Right cardiac atrium (tissue), 5 donors: ENCODE data around the gene NEK6. TPM values are rescaled to one million over a fixed set of nuclear protein-coding genes. Genes with fewer than 3 reads are reported as not detected.
A peak's percentile ranks its signal among the peaks of the same experiment; 100 is the strongest.

Source experiments
- ATAC-seq, 2 donors: fragments of 200-7000 bp; cut with Tn5 transposase; one replicate each; pipeline versions ENCODE4 v1.8.0 to v1.9.1; 2020; ENCODE audit warnings: moderate library complexity in 2 of 2, mild to moderate bottlenecking in 1 of 2
- DNase-seq, 3 donors: peaks; one replicate each; pipeline ENCODE4 v3.0.0-alpha.2; 2020
- H3K27ac ChIP-seq: one replicate; pipeline ENCODE4 v1.5.1; 2013; ENCODE audit warnings: mild to moderate bottlenecking, low read length, control low read depth, moderate library complexity
- H3K27me3 ChIP-seq: one replicate; pipeline ENCODE4 v1.6.1; 2013; ENCODE audit not compliant: control insufficient read depth, insufficient read depth
- H3K4me1 ChIP-seq: one replicate; pipeline ENCODE4 v1.6.1; 2013; ENCODE audit warnings: low read length; ENCODE audit not compliant: control insufficient read depth, insufficient read depth
- H3K4me3 ChIP-seq: one replicate; pipeline ENCODE4 v1.5.1; 2013; ENCODE audit warnings: low read length, control low read depth
- H3K9me3 ChIP-seq: one replicate; pipeline ENCODE4 v1.6.1; 2013; ENCODE audit warnings: low read length; ENCODE audit not compliant: control insufficient read depth
- WGBS: extraction: QIAGEN DNeasy Blood & Tissue Kit; methylation state at CpG from one replicate; pipeline ENCODE4 v1.1.7; 2013; 5-methylcytosine and 5-hydroxymethylcytosine counted together
- intact Hi-C, 4 donors: fragments of 100-400 bp; cut with DNase I; formaldehyde crosslinking; loops; one replicate each; pipeline versions ENCODE4 v1.11.0 to v1.14.0; 2022 to 2023
- polyA plus RNA-seq: library from polyadenylated mRNA; stranded (reverse); fragments of 200-250 nt; gene quantifications from one replicate; pipeline ENCODE4 v1.2.3, GENCODE V29; 2013
- total RNA-seq, 4 donors: library from RNA; stranded (reverse); fragmentation: NEBNext Ultra II Directional; extraction: Animal tissue kit (Norgen Biotek cat#: 25700); gene quantifications; one replicate each; pipeline ENCODE4 v1.2.1, GENCODE V29; 2021
- donor health status: healthy with polysubstance abuse.
- donor health status: DM: no; HTN: yes; CAD: no.
- donor health status: DM: no; HTN: no; CAD: no.
- donor health status: DM: no; HTN: yes; CAD: no; lungs with severe emphysema.
- donor health status: DM: yes; HTN: yes; CAD: no.

NEK6 gene
- total and polyA plus RNA-seq, 5 donors: 4.7 to 19.2 (median 12.2) TPM

DNA sequence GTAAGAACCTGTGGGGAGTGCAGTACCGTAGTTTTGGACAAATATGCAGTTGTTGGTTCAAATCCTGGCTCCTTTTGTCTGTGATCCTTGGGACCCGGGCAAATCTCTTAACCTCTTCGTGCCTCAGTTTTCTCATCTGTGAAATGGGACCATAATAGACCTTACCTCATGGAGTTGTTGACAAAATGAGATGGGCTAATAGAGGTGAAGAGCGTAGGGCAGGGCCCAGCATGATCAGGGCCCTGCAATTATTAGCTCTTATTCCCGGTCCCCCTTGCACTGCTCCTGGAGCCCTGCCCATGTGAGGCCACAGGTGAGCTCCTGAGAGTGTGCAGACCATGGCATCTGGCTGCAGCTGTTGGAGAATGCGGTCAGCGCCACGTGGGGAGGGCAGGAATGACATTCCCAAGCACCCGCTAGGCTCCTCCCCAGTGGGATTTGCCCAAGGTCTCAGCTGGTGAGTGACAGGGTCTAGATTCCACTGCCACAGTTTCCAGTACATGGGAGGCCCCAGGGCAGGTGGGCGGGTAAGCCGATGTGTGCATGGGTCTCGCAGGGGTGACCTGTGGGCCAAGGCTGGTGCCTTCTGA, 41.0 kb downstream of the NEK6 start:
- Histone ChIP-seq H3K4me1 (peaks cover 19% of the 10 kb centered on the region), H3K27ac (no peak overlapping the region), H3K4me3 (no peak overlapping the region), H3K27me3 (no peaks in the 10 kb centered on the region), H3K9me3 (no peaks in the 10 kb centered on the region)
- no peak for DNase-seq
- WGBS: 87% methylated on average over 12 of the region's 12 CpGs
- ATAC-seq: no peak
- intact Hi-C loops: no loop called here

DNA sequence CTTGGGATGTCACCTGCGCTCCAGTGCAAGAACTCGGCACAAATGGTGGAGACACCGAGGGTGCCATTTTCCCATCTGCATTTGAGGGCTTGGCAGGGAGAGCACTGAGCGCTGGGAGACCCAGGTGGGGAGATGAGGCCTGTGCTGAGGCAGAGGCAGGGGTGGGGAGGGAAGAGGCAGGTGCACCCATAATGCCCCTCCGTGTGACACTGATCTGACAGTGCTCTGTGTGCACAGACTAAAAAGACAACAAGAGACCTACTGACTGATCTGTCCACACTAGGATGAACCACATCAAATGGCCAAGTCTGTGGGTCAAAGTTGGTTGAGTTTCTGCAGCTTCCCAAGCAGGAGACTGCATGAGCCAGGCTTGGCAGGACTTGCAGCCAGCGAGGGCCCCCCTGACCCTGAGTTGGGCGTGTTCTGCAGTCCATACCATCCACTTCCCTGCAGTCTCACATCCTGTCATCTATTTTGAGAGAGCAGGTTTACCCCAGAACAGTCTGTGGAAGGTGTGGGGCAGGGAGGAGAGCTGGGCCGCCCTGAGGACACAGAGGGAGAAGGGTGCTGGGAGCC, 41.9 kb downstream of the NEK6 start:
- H3K4me3 ChIP-seq: no peak overlapping the region
- H3K27me3 ChIP-seq: no peaks in the 10 kb centered on the region
- no peak for ATAC-seq
- H3K27ac ChIP-seq: no peak overlapping the region
- no peak for DNase-seq
- peaks cover 19% of the 10 kb centered on the region for H3K4me1 ChIP-seq
- intact Hi-C loops: no loop called here
- H3K9me3 ChIP-seq: no peaks in the 10 kb centered on the region
- 79% methylated on average over 8 of the region's 8 CpGs for WGBS

- Histone ChIP-seq H3K9me3 (no peaks in the 10 kb centered on the region), H3K27ac (no peak overlapping the region), H3K4me1 (peaks cover 16% of the 10 kb centered on the region), H3K4me3 (no peak overlapping the region), H3K27me3 (no peaks in the 10 kb centered on the region)
- 87% methylated on average over 11 of the region's 11 CpGs for WGBS
- ATAC-seq (no peak), DNase-seq (no peak)
- intact Hi-C loops: no loop called here
These were observed 42.6 kb downstream of the NEK6 start for GRCh38 chr9:124300312-124300711.

- no peaks in the 10 kb centered on the region for H3K27me3 ChIP-seq
- no peaks in the 10 kb centered on the region for H3K4me1 ChIP-seq
- no peaks in the 10 kb centered on the region for H3K9me3 ChIP-seq
- H3K4me3 ChIP-seq: no peak overlapping the region
- ATAC-seq (no peak), DNase-seq (no peak)
- WGBS: 89% methylated on average over 4 of the region's 4 CpGs
- no peak overlapping the region for H3K27ac ChIP-seq
- intact Hi-C loops: no loop called here
These were observed 45.2 kb downstream of the NEK6 start for GRCh38 chr9:124302921-124303320.

- no peak overlapping the region for H3K4me3 ChIP-seq
- intact Hi-C loops: no loop called here
- no peaks in the 10 kb centered on the region for H3K9me3 ChIP-seq
- 90% methylated on average over 14 of the region's 14 CpGs for WGBS
- DNase-seq (no peak), ATAC-seq (no peak)
- no peaks in the 10 kb centered on the region for H3K4me1 ChIP-seq
- no peaks in the 10 kb centered on the region for H3K27me3 ChIP-seq
- H3K27ac ChIP-seq: no peak overlapping the region
These were observed 46.0 kb downstream of the NEK6 start for GRCh38 chr9:124303762-124304161.

- 93% methylated on average over 8 of the region's 8 CpGs for WGBS
- H3K27me3 ChIP-seq: no peaks in the 10 kb centered on the region
- no peak overlapping the region for H3K4me3 ChIP-seq
- no peaks in the 10 kb centered on the region for H3K4me1 ChIP-seq
- ATAC-seq: no peak
- H3K27ac ChIP-seq: no peak overlapping the region
- intact Hi-C loops: no loop called here
- no peaks in the 10 kb centered on the region for H3K9me3 ChIP-seq
- no peak for DNase-seq
These were observed 46.5 kb downstream of the NEK6 start for GRCh38 chr9:124304285-124304684.

GRCh38 chr9:124306098-124306735, 48.5 kb downstream of the NEK6 start:
- DNase-seq (no peak), ATAC-seq (no peak)
- H3K9me3 ChIP-seq: no peaks in the 10 kb centered on the region
- intact Hi-C loops: no loop called here
- WGBS: 76% methylated on average over 13 of the region's 13 CpGs
- no peaks in the 10 kb centered on the region for H3K27me3 ChIP-seq
- no peak overlapping the region for H3K4me3 ChIP-seq
- no peaks in the 10 kb centered on the region for H3K4me1 ChIP-seq
- no peak overlapping the region for H3K27ac ChIP-seq

DNA sequence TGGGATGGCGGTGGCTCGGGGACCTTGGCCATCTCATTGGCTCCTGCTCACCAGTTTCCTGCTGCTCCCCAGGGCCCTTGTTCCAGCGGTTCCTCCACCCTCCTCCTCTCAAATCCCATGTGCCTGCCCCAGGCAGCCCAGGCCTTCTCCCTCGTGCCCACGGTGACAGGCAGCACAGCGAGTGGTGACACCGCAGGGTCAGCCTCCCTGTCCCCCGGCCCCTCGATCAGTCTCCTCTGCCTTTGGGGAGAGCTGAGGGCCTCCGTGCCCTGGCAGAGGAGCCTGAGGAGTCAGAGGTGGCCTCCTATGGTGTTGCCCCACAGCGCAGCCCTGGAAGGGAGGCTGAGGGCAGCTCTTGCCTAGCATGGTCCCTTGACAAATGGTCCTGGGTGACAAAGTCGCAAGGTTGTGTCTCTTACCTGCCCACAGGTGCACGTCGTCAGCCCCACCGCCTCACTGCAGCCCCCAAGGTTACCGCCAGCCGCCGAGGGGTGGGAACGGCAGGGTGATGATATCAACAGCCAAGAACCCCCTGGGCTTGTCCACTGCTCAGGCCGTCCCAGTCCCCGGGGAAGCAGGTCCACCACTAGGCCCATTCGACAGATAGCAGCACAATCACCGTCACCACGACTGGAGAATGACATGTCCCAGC, 49.8 kb downstream of the NEK6 start:
- ATAC-seq (no peak), DNase-seq (no peak)
- Histone ChIP-seq H3K27me3 (no peaks in the 10 kb centered on the region), H3K9me3 (no peaks in the 10 kb centered on the region), H3K27ac (no peak overlapping the region), H3K4me3 (no peak overlapping the region), H3K4me1 (no peaks in the 10 kb centered on the region)
- WGBS: 87% methylated on average over 24 of the region's 24 CpGs
- intact Hi-C loops: no loop called here

- H3K27me3 ChIP-seq: no peaks in the 10 kb centered on the region
- no peak overlapping the region for H3K27ac ChIP-seq
- intact Hi-C loops: no loop called here
- ATAC-seq (peak in 1 of 2 donors; percentile 13), DNase-seq (no peak)
- no peaks in the 10 kb centered on the region for H3K4me1 ChIP-seq
- WGBS: 93% methylated on average over 21 of the region's 21 CpGs
- no peaks in the 10 kb centered on the region for H3K9me3 ChIP-seq
- no peak overlapping the region for H3K4me3 ChIP-seq
These were observed 51.1 kb downstream of the NEK6 start for GRCh38 chr9:124308606-124309491.

DNA sequence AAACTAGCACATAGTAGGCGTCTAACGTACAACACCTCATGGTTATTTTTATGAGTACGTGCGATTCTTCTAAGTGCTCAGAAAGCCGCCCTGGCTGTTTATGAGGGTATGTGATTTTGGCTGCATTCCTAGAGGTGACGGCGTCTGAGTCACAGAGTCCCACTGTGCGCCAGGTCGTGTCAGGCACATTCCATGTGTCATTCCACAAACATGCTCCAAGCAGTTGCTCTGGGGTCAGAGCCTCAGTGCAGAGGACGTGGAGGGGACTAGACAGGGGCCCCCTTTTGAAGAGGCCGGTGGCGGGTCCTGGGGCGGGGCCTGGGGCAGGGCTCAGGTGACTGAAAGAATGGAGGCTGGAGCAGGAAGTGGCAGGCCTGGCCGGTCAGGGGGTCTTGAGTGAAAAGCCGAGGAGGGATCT, 51.9 kb downstream of the NEK6 start:
- H3K9me3 ChIP-seq: no peaks in the 10 kb centered on the region
- 84% methylated on average over 15 of the region's 15 CpGs for WGBS
- H3K27ac ChIP-seq: no peak overlapping the region
- no peaks in the 10 kb centered on the region for H3K4me1 ChIP-seq
- H3K4me3 ChIP-seq: no peak overlapping the region
- intact Hi-C loops: no loop called here
- peak in 1 of 2 donors; percentile 62 for ATAC-seq
- H3K27me3 ChIP-seq: no peaks in the 10 kb centered on the region
- DNase-seq: no peak
